Activated T-helper 1 cell treated with Interleukin-2 at 50 U/mL for 16 hours (primary cell): ENCODE measurements around the gene RASL10A.

Experiments used
- DNase-seq: peaks from one replicate; pipeline ENCODE4 v3.0.0-alpha.2; 2020; ENCODE audit warnings: low read depth

RASL10A gene

DNA sequence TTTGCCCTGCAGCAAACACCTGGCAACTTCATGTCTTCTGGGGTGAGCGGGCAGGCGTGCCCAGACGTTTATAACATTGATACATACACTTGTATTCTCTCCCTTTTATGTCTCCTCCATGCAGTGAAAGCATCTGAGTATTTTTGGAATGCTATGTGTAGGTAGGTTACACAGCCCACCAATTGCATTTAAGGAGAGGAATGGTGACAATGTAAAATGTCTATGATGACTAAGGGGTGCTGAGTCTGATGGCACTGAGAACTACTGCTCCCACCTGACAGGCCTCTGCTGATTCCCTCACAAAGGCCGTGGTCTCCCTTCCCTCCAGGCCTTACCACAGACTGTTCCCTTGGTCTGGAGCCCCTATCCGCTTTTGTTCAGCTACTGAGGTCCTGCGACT is 22.9 kb upstream of the RASL10A start:
- DNase-seq, result no peak

DNA sequence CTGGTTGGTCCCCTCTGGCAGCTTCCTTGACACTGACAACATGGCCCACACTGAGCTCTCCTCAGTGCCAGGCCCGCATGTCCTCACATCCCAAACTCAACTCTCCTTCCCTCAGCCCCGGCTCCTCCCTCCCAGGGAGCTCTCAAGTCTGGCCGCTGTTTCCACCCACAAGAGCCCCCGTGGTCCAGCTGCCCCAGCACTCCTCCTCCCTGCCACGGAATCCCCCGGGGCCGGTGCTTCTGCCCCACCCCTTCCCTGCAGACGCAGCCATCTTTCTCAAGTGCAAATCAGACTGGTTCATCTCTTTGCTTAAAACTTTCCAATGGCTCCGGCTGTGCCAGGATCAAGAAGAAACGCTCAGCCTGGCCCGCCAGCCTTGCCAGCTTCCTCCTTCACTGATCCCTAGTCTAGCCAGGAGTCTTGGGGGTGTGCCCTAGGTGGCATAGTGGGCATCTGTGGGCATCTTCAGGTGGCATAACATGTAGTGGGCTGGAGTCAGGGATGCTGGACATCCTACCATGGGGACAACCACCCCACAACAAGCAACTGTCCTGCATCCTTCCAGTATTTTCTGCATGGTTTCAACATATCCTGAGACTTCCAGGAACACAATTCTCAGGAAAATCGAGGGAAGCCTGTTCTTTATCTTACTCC is 22.3 kb upstream of the RASL10A start:
- DNase-seq, result no peak

DNA sequence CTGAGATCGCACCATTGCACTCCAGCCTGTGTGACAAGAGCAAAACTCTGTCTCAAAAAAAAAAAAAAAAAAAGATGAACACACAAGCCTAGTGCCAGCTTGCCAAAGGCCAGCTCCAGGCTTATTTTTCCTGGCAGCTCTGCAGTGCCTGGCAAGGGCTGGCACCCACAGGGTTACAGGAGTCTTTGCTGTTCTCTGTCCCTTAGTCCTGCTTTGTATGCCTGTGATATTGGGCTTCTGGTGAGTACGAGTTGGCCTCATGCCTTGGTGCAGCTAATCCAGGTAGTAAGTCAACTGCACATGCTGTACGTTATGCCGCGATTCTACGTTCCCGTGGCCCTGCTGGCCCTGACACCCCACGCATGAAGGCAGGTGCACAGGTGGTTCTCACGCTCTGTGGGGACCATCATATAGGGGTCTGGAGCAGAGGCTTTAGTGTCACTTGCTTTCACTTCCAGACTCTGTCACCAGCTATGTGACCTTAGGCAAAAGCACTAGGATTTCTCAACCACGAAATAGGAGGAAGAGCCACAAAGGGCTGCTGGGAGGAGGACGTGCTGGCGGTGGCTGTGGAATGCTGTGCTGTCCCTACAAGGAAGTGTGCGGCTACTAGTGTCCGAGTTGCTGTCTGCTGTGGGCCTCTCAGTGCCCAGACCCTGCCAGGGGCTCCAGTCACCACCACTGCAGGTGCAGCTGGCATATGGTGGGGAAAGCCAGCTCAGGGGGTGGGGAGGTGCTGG is 21.4 kb upstream of the RASL10A start:
- no peak for DNase-seq

DNA sequence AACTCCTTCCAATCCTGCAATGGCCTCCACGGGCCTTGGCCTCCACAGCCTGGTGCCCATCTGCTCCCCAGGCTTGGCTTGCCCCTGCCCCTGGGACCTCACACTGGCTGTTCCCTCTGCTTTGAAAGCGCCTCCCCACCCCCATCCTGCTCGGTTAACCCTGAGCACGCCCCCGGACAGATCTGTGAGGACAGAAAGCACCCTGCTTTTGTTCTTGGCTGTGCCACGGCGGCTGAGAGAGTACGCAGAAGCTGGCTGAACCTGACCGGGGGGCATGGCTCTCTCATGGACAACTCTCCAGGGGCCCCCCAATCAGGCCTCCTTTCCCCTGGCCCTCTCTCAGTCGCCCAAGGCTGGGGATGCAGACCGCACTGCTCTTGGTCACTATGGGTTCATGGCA is 20.2 kb upstream of the RASL10A start:
- DNase-seq, result no peak

DNA sequence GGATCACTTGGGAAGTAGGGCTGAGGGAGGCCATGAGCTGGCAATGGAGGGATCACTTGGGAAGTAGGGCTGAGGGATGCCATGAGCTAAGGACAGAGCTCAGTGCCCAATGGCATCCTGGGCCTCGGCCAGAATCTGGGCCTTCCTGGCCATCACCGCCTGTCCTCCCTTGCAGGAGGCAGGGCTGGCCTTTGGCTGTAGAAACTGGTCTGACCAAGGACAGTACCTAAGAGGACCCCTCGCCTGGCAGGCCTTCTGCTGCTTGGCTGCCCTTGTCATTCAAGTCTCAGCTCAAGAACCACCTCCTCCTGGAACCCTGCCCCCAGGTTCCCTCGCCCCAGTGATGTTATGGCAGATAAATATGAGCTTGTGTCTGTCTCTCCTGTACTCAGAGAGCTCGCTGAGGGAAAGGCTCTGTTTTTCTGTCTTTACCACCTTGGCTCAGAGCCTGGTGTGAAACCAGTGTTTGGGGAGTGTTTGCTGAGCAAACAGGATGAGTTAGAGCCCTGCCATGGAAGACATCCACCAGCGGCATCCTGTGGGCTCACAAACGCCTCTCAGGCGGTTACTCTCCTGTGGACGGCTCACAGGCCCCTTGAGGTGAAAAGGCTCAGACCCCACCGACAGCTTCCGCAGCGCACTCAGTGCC is 19.3 kb upstream of the RASL10A start:
- no peak for DNase-seq

DNA sequence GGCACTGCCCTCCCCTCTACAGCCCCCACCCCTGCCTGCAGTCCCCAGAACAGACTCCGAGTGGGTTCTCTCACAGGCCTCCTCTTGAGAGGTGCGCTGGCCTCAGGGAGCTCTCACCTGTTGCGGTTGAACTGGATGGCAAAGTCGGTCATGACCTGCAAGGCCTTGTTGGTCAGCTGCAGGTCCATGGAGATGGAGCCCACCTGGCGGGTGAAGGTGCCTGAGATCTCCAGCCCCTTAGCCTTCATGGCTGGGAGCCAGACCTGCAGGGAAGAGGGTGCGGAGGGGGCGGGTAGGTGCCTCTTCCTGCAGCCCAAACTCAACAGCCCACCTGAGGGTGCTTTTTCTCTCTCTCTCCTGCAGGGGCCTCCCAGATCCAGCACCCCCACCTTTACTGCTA is 18.7 kb upstream of the RASL10A start:
- DNase-seq, result no peak

DNA sequence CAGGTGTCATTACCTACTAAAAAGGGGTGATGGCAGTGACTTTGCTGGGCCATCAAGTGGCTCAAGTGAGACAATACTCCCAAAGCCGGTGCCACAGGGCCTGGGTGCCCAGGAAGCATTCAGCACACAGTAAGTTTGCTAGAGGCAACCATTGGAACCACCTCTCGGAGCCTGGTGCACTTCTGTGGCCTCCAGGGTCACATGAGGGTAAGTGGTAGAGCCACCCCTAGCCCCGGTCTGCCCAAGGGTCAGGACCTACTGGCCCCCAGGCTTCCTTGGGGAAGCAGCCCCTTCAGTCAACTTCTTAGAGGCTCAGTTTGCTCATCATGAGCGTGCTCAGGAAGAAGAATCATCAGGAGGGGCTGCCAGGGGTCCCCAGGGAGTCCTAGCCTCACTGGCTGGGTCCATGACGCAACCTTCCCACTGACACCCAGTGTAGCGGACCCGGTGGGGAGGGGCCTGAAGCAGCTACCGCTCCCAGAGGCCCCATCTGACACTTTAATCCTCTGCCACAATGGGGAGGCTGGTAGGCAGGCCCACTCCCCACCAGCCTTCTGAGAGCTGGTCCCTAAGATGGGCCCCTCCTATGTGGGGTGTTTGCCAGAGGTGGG is 17.5 kb upstream of the RASL10A start:
- DNase-seq, result no peak

DNA sequence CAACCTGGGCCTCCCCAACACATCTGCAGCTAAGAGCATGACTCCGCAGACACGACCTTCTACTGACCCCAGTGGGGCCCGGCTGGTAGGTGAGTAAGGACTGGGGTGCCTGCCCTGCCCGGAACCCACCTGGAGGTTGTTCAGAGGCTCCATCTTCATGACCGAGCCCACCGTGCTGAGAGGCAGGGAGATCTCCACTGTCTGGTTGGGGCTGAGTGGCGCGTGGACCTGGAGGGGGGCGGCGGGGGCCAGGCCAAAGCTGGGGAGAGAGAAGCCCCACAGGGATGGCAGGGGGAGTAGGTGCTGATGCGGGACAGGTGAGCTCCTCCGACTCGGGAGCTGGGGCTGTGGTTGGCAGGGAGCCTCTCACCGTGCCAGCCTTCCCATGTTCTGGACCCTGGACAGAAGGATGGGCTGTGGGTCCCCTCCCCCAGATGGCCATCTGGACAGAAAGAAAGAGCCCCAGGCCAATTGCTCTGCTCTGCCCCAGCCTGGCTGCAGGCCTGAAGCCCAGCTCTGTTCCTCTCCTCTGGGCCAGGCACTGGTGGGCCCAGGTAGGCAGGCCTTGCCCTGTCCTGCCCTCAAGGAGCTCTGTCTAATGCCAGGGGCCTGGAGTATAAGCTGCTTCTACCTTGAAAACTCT is 16.3 kb upstream of the RASL10A start:
- no peak for DNase-seq

DNA sequence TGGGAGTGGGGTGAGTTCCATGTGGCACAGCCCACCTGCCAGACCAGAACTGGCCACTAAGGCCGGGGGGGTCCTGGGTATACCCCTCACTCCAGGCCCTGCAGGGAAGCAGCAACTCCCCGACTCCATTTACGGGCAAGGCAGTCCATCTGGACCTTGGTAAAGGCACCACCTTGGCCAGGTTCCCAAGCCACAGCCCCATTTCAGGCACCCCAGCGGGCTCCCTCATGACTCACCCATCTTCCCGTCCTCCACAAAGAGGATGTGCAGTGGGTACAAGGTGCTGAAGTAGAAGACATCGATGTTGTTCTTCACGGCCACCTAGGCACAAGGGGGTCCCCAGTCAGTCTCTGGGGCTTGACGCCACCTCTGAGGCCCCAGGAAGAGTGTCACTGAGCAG is 15.7 kb upstream of the RASL10A start:
- DNase-seq, result no peak

DNA sequence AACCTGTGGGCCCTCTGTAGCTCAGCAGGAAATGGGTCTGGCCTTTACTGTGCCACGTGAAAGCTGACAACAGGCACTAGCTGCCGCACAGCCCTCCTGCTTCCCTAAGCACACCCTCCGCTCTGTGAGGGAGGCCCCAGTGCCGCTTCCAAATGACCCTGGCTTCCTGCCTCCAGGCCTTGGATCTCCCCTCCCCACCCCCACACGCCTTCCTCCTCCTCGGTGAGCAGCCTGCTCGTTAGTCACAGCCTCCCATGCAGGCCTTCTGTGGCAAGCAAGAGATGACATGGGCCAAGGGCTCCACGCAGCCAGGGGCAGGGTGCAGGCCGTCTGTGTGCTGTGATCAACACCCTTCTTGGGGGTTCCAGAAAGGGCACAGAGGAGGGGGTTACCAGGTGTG is 15.3 kb upstream of the RASL10A start:
- DNase-seq, result no peak

DNA sequence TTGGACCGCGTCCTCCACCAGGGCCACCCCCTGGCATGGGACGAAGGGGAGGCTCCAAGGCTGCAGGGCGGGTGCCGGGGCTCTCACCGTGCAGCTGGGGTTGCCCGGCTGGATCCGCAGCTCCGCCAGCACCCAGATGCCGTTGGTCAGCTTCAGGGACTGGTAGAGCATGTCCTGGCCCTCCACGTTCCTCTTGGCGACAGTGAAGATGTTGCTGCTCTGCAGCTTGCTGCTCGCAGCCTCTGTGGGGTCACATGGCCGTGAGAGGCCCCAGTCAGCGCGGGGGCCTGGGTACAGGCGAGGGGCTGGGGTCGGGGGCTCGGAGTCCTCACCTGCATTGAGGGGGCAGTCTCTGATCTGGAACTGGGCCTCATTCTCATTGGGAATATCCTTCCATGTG is 14.8 kb upstream of the RASL10A start:
- no peak for DNase-seq

DNA sequence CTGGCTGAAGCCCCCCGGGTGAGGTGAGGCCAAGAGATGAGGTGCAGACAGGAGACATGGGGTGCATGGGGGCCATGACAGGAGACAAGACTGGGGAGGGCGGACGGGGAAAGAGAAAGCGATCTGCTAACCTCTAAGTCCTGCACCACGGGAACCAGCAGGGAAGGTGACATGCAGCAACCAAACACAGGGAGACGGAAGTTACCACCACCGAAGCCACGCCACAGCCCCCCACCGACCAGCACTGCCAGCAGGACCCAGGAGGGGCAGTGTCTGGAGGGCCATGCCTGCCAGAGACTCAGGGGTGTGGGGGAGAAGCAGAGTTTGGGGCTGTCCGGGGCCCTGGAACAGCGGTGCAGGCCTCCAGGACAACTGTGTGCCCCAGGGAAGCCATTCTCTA is 14.1 kb upstream of the RASL10A start:
- no peak for DNase-seq

DNA sequence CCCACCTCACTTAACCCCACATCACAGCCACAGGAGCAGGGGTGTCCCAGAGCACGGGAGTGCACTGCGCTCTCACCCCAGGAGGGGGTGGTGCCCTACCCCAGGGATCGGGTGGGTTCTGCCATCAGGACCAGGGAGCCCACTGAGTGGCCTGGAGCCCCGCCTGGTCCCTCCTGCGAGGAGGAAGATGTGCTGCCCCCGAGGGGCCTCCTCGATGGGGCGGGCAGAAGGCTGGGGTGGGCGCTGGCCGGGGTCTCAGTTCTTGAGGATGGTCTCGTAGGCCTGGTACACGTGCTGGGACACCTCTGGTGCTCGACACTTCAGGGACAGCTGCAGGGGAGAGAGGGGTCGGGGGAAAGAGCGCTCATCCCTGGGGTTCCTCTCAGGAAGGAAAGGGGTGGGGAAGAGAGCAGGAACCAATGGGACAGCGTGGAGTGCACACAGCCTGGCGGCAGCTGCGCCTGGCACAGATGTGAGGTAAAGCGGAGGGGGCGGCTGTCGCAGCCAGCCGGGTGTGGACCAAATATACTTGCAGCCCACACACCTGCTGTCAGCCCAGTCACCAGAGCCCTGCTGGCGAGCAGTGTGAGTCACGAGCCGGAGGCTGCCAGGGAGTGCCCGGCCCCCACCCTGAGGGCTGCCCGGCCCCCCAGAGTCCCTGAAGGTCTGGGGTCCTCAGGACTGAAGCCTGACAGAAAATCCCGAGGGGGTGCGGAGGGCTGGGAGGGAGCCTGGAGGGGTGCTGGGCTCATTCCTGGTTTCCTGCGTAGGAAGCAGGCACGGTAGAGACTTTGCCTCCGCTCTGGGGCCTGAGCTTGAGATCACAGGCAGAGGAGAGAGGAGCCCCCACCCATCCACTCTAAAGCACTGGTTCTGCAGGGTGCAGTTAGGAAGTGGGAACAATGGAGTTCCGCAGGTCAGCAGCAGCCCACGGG is 13.3 kb upstream of the RASL10A start:
- no peak for DNase-seq

DNA sequence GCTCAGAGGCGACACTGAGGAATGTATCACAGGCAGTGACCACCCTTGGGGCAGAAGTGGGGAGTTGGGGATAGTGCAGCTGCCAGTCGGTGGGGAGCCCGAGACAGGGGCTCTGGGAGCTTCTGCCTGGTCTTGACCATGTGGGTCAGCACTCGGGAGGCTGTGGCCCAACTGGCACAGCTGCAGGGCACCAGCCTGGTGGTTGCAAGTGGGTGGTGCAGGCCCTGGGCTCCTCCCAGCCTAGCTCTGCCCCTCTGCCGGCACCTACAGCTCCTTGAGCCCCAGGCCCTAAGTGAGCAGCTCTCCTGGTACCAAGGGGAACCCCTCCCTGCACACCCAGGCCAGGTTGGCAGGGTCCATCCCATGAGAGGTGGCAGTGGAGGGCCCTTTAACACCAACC is 12.6 kb upstream of the RASL10A start:
- no peak for DNase-seq

DNA sequence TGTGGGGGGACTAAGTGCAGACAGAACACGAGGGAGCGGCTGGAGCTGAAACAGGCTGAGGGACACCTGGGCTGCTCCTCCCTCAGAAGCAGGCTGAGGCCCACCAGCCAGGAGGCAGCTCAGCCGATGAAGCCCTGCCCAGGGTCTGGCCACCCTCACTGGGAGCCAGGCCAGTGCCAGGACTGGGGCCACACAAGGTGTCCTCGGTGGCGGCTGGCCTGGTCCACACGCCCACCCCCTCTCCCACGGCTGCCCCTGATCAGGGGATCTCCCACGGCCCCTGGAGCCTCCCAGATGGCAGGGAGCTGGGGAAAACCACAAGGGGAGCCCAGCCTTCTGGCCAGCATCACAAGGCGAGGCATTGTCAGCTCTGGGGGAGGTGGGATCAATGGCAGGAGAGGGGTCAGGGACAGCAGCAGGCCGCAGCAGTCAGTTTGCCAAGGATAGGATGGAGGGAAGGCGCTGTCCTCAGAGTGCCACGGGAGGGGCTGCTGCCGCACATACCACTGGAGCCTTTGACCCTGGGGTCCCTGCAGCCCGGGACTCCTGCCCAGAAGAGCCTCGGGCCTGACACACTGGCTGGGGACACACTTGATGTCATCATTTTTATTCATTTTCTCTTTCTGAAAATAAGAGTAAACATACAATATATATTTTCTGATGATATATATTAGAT is 11.7 kb upstream of the RASL10A start:
- no peak for DNase-seq

DNA sequence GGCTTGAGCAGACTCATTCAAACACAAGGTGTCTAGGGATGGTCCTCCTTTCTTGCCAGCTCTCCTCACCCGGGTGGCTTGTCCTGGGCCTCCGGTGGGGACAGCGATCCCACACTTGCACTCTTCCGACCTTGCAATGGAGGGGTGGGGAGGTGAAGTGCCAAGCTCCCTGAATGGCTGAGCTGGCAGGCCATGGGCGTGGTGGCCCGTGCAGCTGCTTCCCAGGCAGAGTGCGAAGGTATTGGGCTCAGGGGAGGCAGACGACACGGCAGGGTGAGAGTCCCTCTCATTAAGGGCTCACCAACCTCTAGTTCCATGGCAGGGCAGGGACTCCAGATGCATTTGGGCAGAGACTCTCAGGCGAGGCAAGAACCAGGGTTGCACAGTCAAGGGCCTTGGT is 11.0 kb upstream of the RASL10A start:
- DNase-seq, result no peak

DNA sequence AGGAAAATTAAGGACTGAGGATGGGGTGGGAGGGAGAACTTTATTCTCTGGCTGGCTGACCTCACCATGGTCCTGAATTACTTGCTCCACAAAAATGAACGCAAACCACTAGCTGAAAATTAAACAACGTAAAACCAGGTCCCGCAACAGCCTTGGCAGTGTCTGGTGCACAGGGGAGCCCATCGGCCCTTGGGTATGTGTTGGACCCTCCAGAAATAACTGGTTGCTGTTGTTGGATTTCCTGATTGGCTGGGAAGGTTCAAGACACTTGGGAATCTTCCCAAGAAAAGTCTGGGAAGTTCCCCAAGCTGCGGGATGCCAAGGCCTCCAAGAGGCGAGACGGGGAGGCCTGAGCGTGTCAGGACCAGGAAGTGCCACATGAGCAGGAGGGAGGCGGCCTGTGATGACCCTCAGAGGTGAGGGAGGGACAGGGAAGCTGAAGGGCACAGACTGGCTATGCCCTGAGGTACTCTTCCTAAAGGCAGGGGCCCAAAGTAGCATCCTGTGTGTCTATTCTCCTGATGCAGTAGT is 10.4 kb upstream of the RASL10A start:
- DNase-seq, result no peak

DNA sequence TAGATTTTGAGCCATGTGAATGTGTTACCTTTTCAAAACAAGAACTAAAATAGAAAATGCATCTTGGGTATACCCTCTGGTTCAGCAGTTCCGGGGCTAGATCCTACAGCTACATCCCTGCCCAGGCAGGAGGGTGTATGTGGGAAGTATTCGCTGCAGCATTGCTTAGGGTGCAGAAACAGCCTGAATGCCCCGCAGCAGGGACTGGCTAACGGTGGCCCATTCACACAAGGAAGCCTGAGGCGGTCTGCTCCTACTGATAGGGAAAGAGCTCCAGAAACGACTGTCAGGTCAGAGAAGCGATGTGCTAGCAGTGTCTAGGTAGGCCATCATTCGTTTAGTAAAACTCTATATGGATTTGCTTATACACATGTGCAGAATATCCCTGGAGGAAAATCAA is 9.9 kb upstream of the RASL10A start:
- no peak for DNase-seq

DNA sequence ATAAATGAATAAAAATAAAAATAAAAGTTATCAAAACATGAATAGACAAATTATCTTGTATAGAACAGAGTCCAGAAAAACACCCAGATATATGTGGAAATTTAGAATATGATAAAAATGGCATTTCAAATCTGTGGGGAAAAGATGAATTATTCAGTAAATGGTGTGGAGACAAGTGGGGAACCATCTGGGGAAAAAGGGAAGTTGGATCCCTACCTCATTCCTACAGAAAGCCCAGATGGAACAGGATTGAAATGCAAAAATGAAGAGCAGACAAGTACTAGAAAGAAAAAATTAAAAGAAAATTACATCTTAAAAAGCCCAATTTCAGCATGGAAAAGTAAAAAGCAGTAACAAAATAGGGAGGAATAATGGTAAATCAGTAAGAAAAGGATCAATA is 8.1 kb upstream of the RASL10A start:
- no peak for DNase-seq

DNA sequence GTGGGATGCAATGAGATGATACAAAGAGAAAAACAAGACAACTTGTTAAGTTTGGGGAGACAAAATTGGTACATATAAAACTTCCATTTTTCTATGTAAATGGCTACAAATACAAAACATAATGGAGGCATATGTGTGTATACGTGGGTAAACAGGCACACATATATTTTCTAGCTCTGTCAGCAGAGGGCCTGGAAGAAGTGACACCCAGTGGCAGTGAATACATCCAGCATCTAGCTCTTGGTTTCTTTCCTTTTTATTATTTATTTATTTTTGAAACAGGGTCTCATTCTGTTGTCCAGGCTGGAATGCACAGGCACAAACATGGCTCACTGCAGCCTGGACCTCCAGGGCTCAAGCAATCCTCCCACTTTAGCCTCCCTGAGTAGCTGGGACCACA is 5.0 kb upstream of the RASL10A start:
- no peak for DNase-seq

DNA sequence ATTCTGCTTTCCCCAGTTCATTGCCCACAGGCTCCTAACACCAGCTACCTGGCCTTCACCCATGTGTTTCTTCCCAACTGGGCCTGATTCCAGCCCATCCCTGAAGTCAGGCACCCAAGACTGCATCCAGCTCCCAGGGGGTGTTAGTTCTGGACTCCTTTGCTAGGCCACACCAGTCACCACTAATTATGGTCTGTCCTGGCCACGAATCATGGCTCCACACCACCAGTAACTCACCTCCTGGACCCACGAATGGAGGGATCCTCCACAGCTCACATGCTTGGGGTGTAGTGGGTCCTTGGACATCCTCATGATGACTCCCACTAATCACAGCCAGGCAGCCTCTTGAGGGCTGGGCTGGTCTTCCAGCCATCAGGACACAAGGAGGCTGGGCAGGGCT is 3.6 kb upstream of the RASL10A start:
- no peak for DNase-seq
